MM.1S (cell line): Measurements from ENCODE around the gene HES2.
A peak's percentile ranks its signal among the peaks of the same experiment; 100 is the strongest.
"Not testable (repeated sequence)": the region's sequence is repeated elsewhere in the genome, so short reads cannot be mapped to it uniquely, and the experiment has no call there.

Experiments used
- DNase-seq: peaks from one replicate; pipeline ENCODE4 v3.0.0-alpha.2; 2015
- H2AFZ ChIP-seq: fragments of 300-600 bp; sonication (generic); 2 replicates; pipeline ENCODE4 v1.6.0; 2016; ENCODE audit warnings: antibody characterized with exemption, low read length
- H3F3A ChIP-seq: fragments of 300-600 bp; sonication (generic); 2 replicates; pipeline ENCODE4 v1.6.1; 2016; ENCODE audit warnings: mild to moderate bottlenecking, antibody characterized with exemption, low read length, moderate library complexity, mixed read lengths; ENCODE audit not compliant: insufficient read depth
- H3K27ac ChIP-seq: fragments of 300-600 bp; sonication (generic); 2 replicates; pipeline ENCODE4 v1.5.1; 2016; ENCODE audit warnings: mild to moderate bottlenecking, low read length
- H3K27me3 ChIP-seq: fragments of 300-600 bp; sonication (generic); replicated peaks from 2 replicates; pipeline ENCODE4 v1.6.0; 2016; ENCODE audit warnings: low read length; ENCODE audit not compliant: insufficient read depth
- H3K36me3 ChIP-seq: fragments of 300-600 bp; sonication (generic); replicated peaks from 2 replicates; pipeline ENCODE4 v1.6.1; 2016; ENCODE audit warnings: mild to moderate bottlenecking, low read length, mixed read lengths; ENCODE audit not compliant: insufficient read depth
- H3K4me1 ChIP-seq: fragments of 300-600 bp; sonication (generic); 2 replicates; pipeline ENCODE4 v1.6.1; 2016; ENCODE audit warnings: low read length, mixed read lengths
- H3K4me2 ChIP-seq: fragments of 300-600 bp; sonication (generic); 2 replicates; pipeline ENCODE4 v1.6.0; 2016; ENCODE audit warnings: low read depth, low read length
- H3K4me3 ChIP-seq: fragments of 300-600 bp; sonication (generic); 2 replicates; pipeline ENCODE4 v1.5.1; 2016; ENCODE audit warnings: low read length, mixed read lengths
- H3K79me2 ChIP-seq: fragments of 300-600 bp; sonication (generic); 2 replicates; pipeline ENCODE4 v1.6.1; 2016; ENCODE audit warnings: mixed run types, low read length, mixed read lengths
- H3K9ac ChIP-seq: fragments of 300-600 bp; sonication (generic); 2 replicates; pipeline ENCODE4 v1.6.1; 2016; ENCODE audit warnings: low read length, mixed read lengths
- H3K9me2 ChIP-seq: fragments of 300-600 bp; sonication (generic); replicated peaks from 2 replicates; pipeline ENCODE4 v1.6.1; 2016; ENCODE audit warnings: mild to moderate bottlenecking, low read length, mixed read lengths; ENCODE audit not compliant: insufficient read depth
- H3K9me3 ChIP-seq: fragments of 300-600 bp; sonication (generic); replicated peaks from 2 replicates; pipeline ENCODE4 v1.6.1; 2016; ENCODE audit warnings: mild to moderate bottlenecking, low read length, mixed read lengths; ENCODE audit not compliant: insufficient read depth
- H4K20me1 ChIP-seq: fragments of 300-600 bp; sonication (generic); 2 replicates; pipeline ENCODE4 v1.6.1; 2016; ENCODE audit warnings: mild to moderate bottlenecking, low read length, moderate library complexity, mixed read lengths; ENCODE audit not compliant: insufficient read depth
- EZH2 ChIP-seq: fragments of 300-600 bp; sonication (generic); optimal IDR thresholded peaks from 2 replicates; pipeline ENCODE3; 2017; ENCODE audit warnings: low read depth, mild to moderate bottlenecking, antibody characterized with exemption, low read length, mixed read lengths
- EZH2phosphoT487 ChIP-seq: fragments of 300-600 bp; sonication (generic); IDR thresholded peaks from 2 replicates; pipeline ENCODE4 v1.6.1; 2018; ENCODE audit warnings: antibody characterized with exemption, low read length
- TF ChIP-seq, protein P1 (sequence below): fragments of 300-600 bp; sonication (generic); IDR thresholded peaks from 2 replicates; pipeline ENCODE4 v1.5.1; 2016; ENCODE audit warnings: antibody characterized with exemption, low read length, mixed read lengths

HES2 gene

DNA sequence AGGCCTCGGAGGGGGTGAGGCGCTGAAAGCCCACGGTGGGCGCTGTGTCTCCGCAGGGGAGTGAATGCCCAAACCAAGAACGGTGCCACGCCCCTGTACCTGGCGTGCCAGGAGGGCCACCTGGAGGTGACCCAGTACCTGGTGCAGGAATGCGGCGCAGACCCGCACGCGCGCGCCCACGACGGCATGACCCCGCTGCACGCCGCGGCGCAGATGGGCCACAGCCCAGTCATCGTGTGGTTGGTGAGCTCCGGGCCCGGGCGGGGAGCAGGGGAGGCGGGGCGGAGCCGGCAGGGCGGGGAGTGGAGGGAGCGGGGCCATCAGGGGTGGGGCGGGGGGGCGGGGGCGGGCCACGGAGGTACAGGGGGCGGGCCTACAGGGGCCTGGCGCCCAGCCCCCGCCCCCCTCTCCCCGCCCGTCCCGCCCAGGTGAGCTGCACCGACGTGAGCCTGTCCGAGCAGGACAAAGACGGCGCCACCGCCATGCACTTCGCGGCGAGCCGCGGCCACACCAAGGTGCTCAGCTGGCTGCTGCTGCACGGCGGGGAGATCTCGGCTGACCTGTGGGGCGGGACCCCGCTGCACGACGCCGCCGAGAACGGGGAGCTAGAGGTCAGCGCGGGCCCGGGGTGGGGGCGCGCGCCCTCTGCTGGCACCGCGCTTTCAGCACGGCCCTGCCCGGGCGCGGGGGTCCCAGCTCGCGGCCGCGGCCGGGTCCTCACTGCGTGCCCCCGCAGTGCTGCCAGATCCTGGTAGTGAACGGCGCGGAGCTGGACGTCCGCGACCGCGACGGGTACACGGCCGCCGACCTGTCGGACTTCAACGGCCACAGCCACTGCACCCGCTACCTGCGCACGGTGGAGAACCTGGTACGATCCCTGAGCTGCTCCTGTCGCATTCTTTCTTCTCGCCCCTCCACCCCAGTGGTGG, 20.7 kb upstream of the HES2 start:
- H3F3A ChIP-seq, result no peaks in the 10 kb centered on the region
- no peak overlapping the region for H3K27ac ChIP-seq
- DNase-seq, result peak; percentile 23
- H3K4me1 ChIP-seq, result no peaks in the 10 kb centered on the region
- H3K9ac ChIP-seq, result no peak overlapping the region
- H3K79me2 ChIP-seq, result no peaks in the 10 kb centered on the region
- H3K9me3 ChIP-seq, result no peaks in the 10 kb centered on the region
- peaks cover 63% of the 10 kb centered on the region for H3K27me3 ChIP-seq
- H4K20me1 ChIP-seq, result no peaks in the 10 kb centered on the region
- H3K4me3 ChIP-seq, result no peak overlapping the region
- H3K4me2 ChIP-seq, result no peak overlapping the region
- TF ChIP-seq, protein P1, sequence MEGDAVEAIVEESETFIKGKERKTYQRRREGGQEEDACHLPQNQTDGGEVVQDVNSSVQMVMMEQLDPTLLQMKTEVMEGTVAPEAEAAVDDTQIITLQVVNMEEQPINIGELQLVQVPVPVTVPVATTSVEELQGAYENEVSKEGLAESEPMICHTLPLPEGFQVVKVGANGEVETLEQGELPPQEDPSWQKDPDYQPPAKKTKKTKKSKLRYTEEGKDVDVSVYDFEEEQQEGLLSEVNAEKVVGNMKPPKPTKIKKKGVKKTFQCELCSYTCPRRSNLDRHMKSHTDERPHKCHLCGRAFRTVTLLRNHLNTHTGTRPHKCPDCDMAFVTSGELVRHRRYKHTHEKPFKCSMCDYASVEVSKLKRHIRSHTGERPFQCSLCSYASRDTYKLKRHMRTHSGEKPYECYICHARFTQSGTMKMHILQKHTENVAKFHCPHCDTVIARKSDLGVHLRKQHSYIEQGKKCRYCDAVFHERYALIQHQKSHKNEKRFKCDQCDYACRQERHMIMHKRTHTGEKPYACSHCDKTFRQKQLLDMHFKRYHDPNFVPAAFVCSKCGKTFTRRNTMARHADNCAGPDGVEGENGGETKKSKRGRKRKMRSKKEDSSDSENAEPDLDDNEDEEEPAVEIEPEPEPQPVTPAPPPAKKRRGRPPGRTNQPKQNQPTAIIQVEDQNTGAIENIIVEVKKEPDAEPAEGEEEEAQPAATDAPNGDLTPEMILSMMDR, result peak; percentile 6; the same call in 1 of the 2 replicates
- TF ChIP-seq EZH2phosphoT487 (no peak), EZH2 (no peak)
- no peaks in the 10 kb centered on the region for H3K36me3 ChIP-seq
- no peak overlapping the region for H2AFZ ChIP-seq
- no peaks in the 10 kb centered on the region for H3K9me2 ChIP-seq

DNA sequence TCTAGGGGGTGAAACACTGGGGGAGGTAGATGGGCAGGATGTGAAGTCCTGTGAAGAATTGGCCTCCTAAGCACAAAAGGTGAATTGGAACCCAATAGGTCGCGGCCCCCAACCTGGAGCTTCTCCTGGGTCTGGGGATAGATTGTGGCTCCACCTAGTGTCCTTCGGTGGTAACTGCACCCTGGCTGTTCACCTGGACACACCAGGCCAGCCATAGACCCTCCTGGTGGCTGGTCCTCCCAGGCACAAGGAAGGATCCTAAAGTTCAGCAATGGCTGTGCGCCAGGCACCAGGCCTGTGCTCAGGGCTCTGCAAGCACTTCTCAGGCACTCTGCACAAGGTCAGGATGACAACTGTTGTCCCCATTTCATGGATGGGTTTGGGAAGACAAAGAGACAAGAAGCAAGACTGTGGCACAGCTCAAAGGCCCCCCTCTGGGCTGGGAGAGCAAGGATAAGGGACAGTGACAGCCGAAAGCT, 18.4 kb upstream of the HES2 start:
- Histone ChIP-seq H3F3A (no peaks in the 10 kb centered on the region), H2AFZ (no peak overlapping the region), H3K4me3 (no peak overlapping the region), H3K9ac (no peak overlapping the region), H3K4me2 (no peak overlapping the region), H3K9me3 (no peaks in the 10 kb centered on the region), H3K27me3 (peaks cover 68% of the 10 kb centered on the region), H4K20me1 (no peaks in the 10 kb centered on the region), H3K36me3 (no peaks in the 10 kb centered on the region), H3K79me2 (no peaks in the 10 kb centered on the region), H3K4me1 (no peaks in the 10 kb centered on the region), H3K27ac (no peak overlapping the region), H3K9me2 (no peaks in the 10 kb centered on the region)
- DNase-seq, result peak; percentile 45
- TF ChIP-seq, protein P1, result peak; percentile 83
- no peak for TF ChIP-seq EZH2

DNA sequence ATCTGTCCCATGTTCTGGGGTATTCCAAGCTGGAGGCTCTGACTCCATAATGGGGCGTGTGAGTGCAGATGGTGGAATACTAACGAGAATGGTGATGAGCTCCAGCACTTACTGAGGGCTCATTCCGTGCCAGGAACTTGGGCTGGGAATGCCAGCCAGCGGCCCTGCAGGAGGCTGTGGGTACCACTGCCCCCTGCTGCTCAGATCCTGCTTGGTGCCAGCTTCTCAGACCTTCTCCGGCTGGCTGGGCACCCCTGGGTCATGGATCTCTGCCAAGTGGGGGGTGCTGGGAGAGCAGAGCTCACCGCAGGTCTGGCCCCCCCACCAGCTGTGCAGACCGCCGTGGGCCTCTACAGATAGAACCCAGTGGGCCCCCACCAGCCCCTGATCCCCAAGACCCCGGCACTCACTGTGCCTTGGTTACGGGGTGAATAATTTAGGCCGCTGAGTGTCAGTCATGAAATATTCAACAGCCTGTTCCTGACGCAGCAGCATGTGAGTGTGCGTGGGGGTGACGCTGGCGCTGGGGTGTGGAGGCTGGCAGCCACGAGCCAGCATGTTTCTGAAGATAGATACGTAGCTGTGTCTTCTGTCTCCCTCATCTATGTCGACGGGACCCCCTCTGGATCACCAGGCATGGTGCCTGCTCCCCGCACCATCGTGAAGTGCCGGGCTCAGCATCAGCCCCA, 17.4 kb upstream of the HES2 start:
- not testable (repeated sequence) for H3K9me3 ChIP-seq, H3K4me2 ChIP-seq, H3F3A ChIP-seq, H3K4me3 ChIP-seq, H4K20me1 ChIP-seq, H3K79me2 ChIP-seq, H3K9me2 ChIP-seq, H3K36me3 ChIP-seq, H3K9ac ChIP-seq, DNase-seq, H2AFZ ChIP-seq, H3K4me1 ChIP-seq, H3K27ac ChIP-seq
- peaks cover 71% of the 10 kb centered on the region for H3K27me3 ChIP-seq
- TF ChIP-seq, protein P1, result peak; percentile 15

DNA sequence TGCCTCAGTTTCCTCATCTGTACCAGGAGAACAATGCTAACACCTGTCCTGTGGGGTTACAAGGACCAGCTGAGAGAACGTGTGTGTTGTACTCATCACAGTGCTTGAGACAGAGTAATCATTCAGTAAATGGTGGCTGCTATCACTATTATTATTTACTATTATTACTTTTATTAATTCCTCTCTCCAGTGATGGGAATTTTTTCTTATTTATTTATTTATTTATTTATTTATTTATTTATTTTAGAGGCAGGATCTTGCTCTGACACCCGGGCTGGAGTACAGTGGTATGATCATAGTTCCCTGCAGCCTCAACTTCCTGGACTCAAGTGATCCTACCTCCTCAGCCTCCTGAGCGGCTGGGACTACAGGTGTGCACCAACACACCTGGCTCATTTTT, 16.6 kb upstream of the HES2 start:
- H3K9me3 ChIP-seq, H3F3A ChIP-seq, H3K9me2 ChIP-seq, DNase-seq, H3K27ac ChIP-seq, H3K79me2 ChIP-seq, H3K4me1 ChIP-seq, H4K20me1 ChIP-seq, H3K4me2 ChIP-seq, H3K4me3 ChIP-seq, H3K9ac ChIP-seq, H2AFZ ChIP-seq, H3K36me3 ChIP-seq: not testable (repeated sequence)
- H3K27me3 ChIP-seq, result peaks cover 74% of the 10 kb centered on the region
